Measurements from ENCODE around the gene IMPACT.

IMPACT gene

GRCh38 chr18:24421831-24422230 is 4.6 kb upstream of the IMPACT start:
- no peak for DNase-seq (ENCODE audit: low spot score)

GRCh38 chr18:24426073-24426397 is 435 bp upstream of the IMPACT start:
- no peak for DNase-seq (ENCODE audit: low spot score)

- peak; percentile 9 for DNase-seq (ENCODE audit: low spot score)
Measured at GRCh38 chr18:24427484-24427883, 1.0 kb downstream of the IMPACT start.

GRCh38 chr18:24428709-24429108 is 2.2 kb downstream of the IMPACT start:
- DNase-seq (ENCODE audit: low spot score), result no peak

- DNase-seq (ENCODE audit: low spot score), result no peak
Measured at GRCh38 chr18:24429188-24429587, 2.7 kb downstream of the IMPACT start.

GRCh38 chr18:24432618-24433017 is 6.1 kb downstream of the IMPACT start:
- no peak for DNase-seq (ENCODE audit: low spot score)

- no peak for DNase-seq (ENCODE audit: low spot score)
Measured at GRCh38 chr18:24436939-24437338, 10.5 kb downstream of the IMPACT start.

- DNase-seq (ENCODE audit: low spot score), result no peak
Measured at GRCh38 chr18:24443870-24444269, 17.4 kb downstream of the IMPACT start.

GRCh38 chr18:24446453-24446852 is 20.0 kb downstream of the IMPACT start:
- DNase-seq (ENCODE audit: low spot score), result no peak

- DNase-seq (ENCODE audit: low spot score), result no peak
Measured at GRCh38 chr18:24446953-24447538, 20.6 kb downstream of the IMPACT start.

- DNase-seq (ENCODE audit: low spot score), result no peak
Measured at GRCh38 chr18:24447961-24448360, 21.5 kb downstream of the IMPACT start.

GRCh38 chr18:24456549-24456948 is 30.1 kb downstream of the IMPACT start:
- no peak for DNase-seq (ENCODE audit: low spot score)

- DNase-seq (ENCODE audit: low spot score), result no peak
Measured at GRCh38 chr18:24459772-24460171, 33.3 kb downstream of the IMPACT start.

- no peak for DNase-seq (ENCODE audit: low spot score)
Measured at GRCh38 chr18:24460388-24460787, 33.9 kb downstream of the IMPACT start, which contains the start of gene HRH4. HRH4 (plus strand) TSS chr18:24460637; CDS start chr18:24460729, 92 bp downstream.

- DNase-seq (ENCODE audit: low spot score), result no peak
Measured at GRCh38 chr18:24461996-24462395, 35.5 kb downstream of the IMPACT start.

- no peak for DNase-seq (ENCODE audit: low spot score)
Measured at GRCh38 chr18:24462838-24463775, 36.6 kb downstream of the IMPACT start.

- DNase-seq (ENCODE audit: low spot score), result no peak
Measured at GRCh38 chr18:24465486-24465885, 39.0 kb downstream of the IMPACT start.

- no peak for DNase-seq (ENCODE audit: low spot score)
Measured at GRCh38 chr18:24466771-24467170, 40.3 kb downstream of the IMPACT start.

GRCh38 chr18:24470022-24470618 is 43.6 kb downstream of the IMPACT start:
- no peak for DNase-seq (ENCODE audit: low spot score)

GRCh38 chr18:24470805-24471204 is 44.3 kb downstream of the IMPACT start:
- DNase-seq (ENCODE audit: low spot score), result no peak

- DNase-seq (ENCODE audit: low spot score), result no peak
Measured at GRCh38 chr18:24472591-24472990, 46.1 kb downstream of the IMPACT start.

- no peak for DNase-seq (ENCODE audit: low spot score)
Measured at GRCh38 chr18:24474406-24474805, 47.9 kb downstream of the IMPACT start.

GRCh38 chr18:24475926-24476589 is 49.6 kb downstream of the IMPACT start:
- no peak for DNase-seq (ENCODE audit: low spot score)

Measured in HuH-7.5 (cell line).